Endodermal cell (in vitro differentiated cells): Measurements from ENCODE around the gene MINPP1. TPM values are rescaled to one million over a fixed set of nuclear protein-coding genes. Genes with fewer than 3 reads are reported as not detected.

Experiments used
- DNase-seq: peaks from one replicate; pipeline ENCODE4 v3.0.0-alpha.2; 2017
- H3K27ac ChIP-seq: 2 replicates; pipeline ENCODE4 v1.5.1; 2013; ENCODE audit warnings: mild to moderate bottlenecking, low read depth, low read length, moderate library complexity
- H3K27me3 ChIP-seq: 2 replicates; pipeline ENCODE4 v1.6.1; 2013; ENCODE audit warnings: mild to moderate bottlenecking, low read length, moderate library complexity; ENCODE audit not compliant: insufficient read depth, control insufficient read depth, poor library complexity, severe bottlenecking
- H3K36me3 ChIP-seq: 2 replicates; pipeline ENCODE4 v1.7.0; 2013; ENCODE audit warnings: mild to moderate bottlenecking, low read length, moderate library complexity; ENCODE audit not compliant: control insufficient read depth, insufficient read depth
- H3K4me1 ChIP-seq: one replicate; pipeline ENCODE4 v1.7.0; 2013; ENCODE audit warnings: low read length; ENCODE audit not compliant: control insufficient read depth, insufficient read depth
- H3K4me3 ChIP-seq: 2 replicates; pipeline ENCODE4 v1.5.1; 2013; ENCODE audit warnings: mild to moderate bottlenecking, low read length, moderate library complexity
- H3K9ac ChIP-seq: 2 replicates; pipeline ENCODE4 v1.6.1; 2013; ENCODE audit warnings: mild to moderate bottlenecking, low read length, moderate library complexity; ENCODE audit not compliant: poor library complexity, severe bottlenecking; ENCODE audit errors: extremely low read depth
- H3K9me3 ChIP-seq: 2 replicates; pipeline ENCODE4 v1.6.1; 2013; ENCODE audit warnings: mild to moderate bottlenecking, low read length, moderate library complexity; ENCODE audit not compliant: control insufficient read depth
- H3K27ac Mint-ChIP-seq: 2 replicates; pipeline ENCODE4 v1.8.0; 2020; ENCODE audit warnings: mixed read lengths
- H3K27me3 Mint-ChIP-seq: 2 replicates; pipeline ENCODE4 v1.8.0; 2021; ENCODE audit warnings: mild to moderate bottlenecking, mixed read lengths; ENCODE audit not compliant: insufficient read depth
- H3K36me3 Mint-ChIP-seq: 2 replicates; pipeline ENCODE4 v1.8.0; 2020; ENCODE audit warnings: low read depth, mixed read lengths
- H3K4me1 Mint-ChIP-seq: 2 replicates; pipeline ENCODE4 v1.8.0; 2020; ENCODE audit warnings: mixed read lengths
- H3K4me3 Mint-ChIP-seq: 2 replicates; pipeline ENCODE4 v1.8.0; 2020; ENCODE audit warnings: mild to moderate bottlenecking, moderate library complexity, mixed read lengths
- H3K9me3 Mint-ChIP-seq: 2 replicates; pipeline ENCODE4 v1.8.0; 2020; ENCODE audit warnings: mild to moderate bottlenecking, mixed read lengths
- WGBS, 2 experiments: methylation state at CpG; one replicate each; pipeline versions ENCODE4 v1.1.5 to v1.1.7; 2013; ENCODE audit warnings: missing lambda C conversion rate in 2 of 2, mixed read lengths in 1 of 2; ENCODE audit not compliant: insufficient coverage in 1 of 2, insufficient read length in 1 of 2; 5-methylcytosine and 5-hydroxymethylcytosine counted together
- microRNA-seq: library from miRNA; unstranded; fragments of <30 nt; microRNA quantifications from one replicate; pipeline ENCODE4 v1.2.0, GENCODE V29; 2020; ENCODE audit warnings: borderline microRNAs expressed
- total RNA-seq, 2 donors: library from RNA; stranded (reverse); fragmentation: NEBNext Ultra II Directional in 1 of 2; extraction: Animal tissue kit (Norgen Biotek cat#: 25700) in 1 of 2; gene quantifications; 2 replicates in 1 of 2; 3 replicates in 1 of 2; pipeline ENCODE4 v1.2.1, GENCODE V29; 2021
- TF ChIP-seq, protein P1 (sequence below): fragments of 200-600 bp; sonication (generic); conservative IDR thresholded peaks from 2 replicates; pipeline ENCODE4 v1.5.0; 2021; ENCODE audit warnings: antibody characterized with exemption, mild to moderate bottlenecking

Gene MINPP1
- total RNA-seq, 2 donors from 2014 or later, result 32.4 to 40.4 TPM

DNA sequence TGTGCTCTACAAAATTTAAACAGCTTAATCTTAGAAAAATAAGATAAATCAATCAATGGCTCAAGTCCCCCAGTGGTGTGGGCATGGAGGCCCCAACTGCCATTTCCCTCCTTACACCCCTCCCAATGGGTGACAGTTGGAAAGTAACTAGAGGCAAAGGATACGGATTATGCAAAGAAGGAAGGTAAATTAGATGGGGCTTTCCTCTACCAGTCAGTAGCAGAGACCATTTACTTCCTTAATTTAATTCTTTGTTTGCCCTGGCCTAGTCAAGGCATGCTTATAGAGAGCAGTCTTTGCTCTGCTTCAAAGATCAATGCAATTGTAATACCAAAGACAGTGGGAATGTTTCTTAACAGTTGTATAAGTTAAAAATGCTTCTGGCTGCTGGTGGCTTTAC, 91.7 kb downstream of the MINPP1 start:
- Mint-ChIP-seq H3K4me1 (no peaks in the 10 kb centered on the region), H3K9me3 (no peaks in the 10 kb centered on the region), H3K27me3 (no peaks in the 10 kb centered on the region), H3K27ac (no peak overlapping the region), H3K4me3 (no peak overlapping the region), H3K36me3 (no peaks in the 10 kb centered on the region)
- TF ChIP-seq, protein P1, sequence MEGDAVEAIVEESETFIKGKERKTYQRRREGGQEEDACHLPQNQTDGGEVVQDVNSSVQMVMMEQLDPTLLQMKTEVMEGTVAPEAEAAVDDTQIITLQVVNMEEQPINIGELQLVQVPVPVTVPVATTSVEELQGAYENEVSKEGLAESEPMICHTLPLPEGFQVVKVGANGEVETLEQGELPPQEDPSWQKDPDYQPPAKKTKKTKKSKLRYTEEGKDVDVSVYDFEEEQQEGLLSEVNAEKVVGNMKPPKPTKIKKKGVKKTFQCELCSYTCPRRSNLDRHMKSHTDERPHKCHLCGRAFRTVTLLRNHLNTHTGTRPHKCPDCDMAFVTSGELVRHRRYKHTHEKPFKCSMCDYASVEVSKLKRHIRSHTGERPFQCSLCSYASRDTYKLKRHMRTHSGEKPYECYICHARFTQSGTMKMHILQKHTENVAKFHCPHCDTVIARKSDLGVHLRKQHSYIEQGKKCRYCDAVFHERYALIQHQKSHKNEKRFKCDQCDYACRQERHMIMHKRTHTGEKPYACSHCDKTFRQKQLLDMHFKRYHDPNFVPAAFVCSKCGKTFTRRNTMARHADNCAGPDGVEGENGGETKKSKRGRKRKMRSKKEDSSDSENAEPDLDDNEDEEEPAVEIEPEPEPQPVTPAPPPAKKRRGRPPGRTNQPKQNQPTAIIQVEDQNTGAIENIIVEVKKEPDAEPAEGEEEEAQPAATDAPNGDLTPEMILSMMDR, result no peak
- Histone ChIP-seq H3K9ac (no peak overlapping the region), H3K27me3 (no peaks in the 10 kb centered on the region), H3K4me1 (peaks cover 3% of the 10 kb centered on the region), H3K27ac (no peak overlapping the region), H3K4me3 (no peak overlapping the region), H3K36me3 (no peaks in the 10 kb centered on the region), H3K9me3 (no peaks in the 10 kb centered on the region)
- 93% methylated on average over 1 of the region's 1 CpG; no CpG with 5 or more reads in 1 of the 2 experiments for WGBS, 2 experiments
- DNase-seq, result no peak

- Histone ChIP-seq H3K4me1 (peaks cover 3% of the 10 kb centered on the region), H3K27me3 (no peaks in the 10 kb centered on the region), H3K9ac (no peak overlapping the region), H3K36me3 (no peaks in the 10 kb centered on the region), H3K27ac (no peak overlapping the region), H3K9me3 (no peaks in the 10 kb centered on the region), H3K4me3 (no peak overlapping the region)
- Mint-ChIP-seq H3K36me3 (no peaks in the 10 kb centered on the region), H3K4me3 (no peak overlapping the region), H3K27me3 (no peaks in the 10 kb centered on the region), H3K9me3 (no peaks in the 10 kb centered on the region), H3K27ac (no peak overlapping the region), H3K4me1 (peaks cover 7% of the 10 kb centered on the region)
- WGBS, 2 experiments, result 92 to 96% methylated on average over 7 to 8 of the region's 8 CpGs
- TF ChIP-seq, protein P1, result no peak
- DNase-seq, result no peak
Observed at GRCh38 chr10:87598700-87599099, 94.0 kb downstream of the MINPP1 start.

DNA sequence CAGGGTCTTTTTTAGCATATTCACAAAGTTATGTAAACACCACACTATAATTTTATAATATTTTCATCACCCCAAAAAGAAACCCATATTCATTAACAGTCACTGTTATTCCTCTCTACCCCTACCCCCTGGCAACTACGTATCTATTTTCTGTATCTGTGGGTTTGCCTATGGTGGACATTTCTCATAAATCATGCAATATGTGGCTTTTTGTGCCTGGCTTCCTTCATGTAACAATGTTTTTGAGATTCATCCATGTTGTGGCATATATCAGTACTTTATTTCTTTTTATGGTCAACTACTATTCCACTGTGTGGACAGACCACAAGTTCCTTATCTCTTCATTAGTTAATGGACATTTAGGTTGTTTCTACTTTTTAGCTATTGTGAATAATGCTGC, 95.9 kb downstream of the MINPP1 start:
- Histone ChIP-seq H3K27me3 (no peaks in the 10 kb centered on the region), H3K9me3 (no peaks in the 10 kb centered on the region), H3K9ac (no peak overlapping the region), H3K4me1 (peaks cover 3% of the 10 kb centered on the region), H3K36me3 (no peaks in the 10 kb centered on the region), H3K4me3 (no peak overlapping the region), H3K27ac (no peak overlapping the region)
- 94 to 100% methylated on average over 1 of the region's 1 CpG for WGBS, 2 experiments
- TF ChIP-seq, protein P1, result no peak
- Mint-ChIP-seq H3K4me1 (peaks cover 20% of the 10 kb centered on the region), H3K4me3 (no peak overlapping the region), H3K9me3 (no peaks in the 10 kb centered on the region), H3K27ac (no peak overlapping the region), H3K36me3 (no peaks in the 10 kb centered on the region), H3K27me3 (no peaks in the 10 kb centered on the region)
- no peak for DNase-seq

Small RNA genes lying within 50 kb of the gene (microRNA-seq; reads per million reads assigned to microRNA genes)
- gene MIR4678, result not detected

Other genes with a start within 250 kb of the MINPP1 start
- 1 to 10 TPM; 3.4 TPM for gene NUTM2D, start 147.1 kb upstream of the MINPP1 start, total RNA-seq
- 10 to 100 TPM; 15.7 to 20.2 TPM for gene PAPSS2, start 155.0 kb downstream of the MINPP1 start, total RNA-seq